ENCODE data around the gene JAM3.

Gene JAM3

DNA sequence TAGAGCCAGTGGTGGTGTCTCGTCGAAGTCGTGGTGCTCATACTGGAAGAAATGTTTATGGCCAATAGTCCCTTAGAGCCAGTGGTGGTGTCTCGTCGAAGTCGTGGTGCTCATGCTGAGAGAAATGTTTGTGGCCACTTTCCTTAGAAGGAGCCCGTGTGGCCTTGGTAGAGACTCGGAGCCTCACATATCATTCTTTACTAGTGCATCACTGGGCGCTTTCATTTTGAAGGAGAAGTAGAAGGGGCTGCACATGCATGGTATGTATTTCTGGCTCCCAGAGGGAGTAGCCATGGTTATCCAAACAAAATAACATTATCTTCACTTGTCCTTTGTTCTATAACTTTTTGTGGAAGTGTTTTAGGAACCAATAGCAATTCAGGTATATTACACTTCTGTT lies 69.5 kb downstream of the JAM3 start:
- no peak for DNase-seq (ENCODE audit: low read depth)

DNA sequence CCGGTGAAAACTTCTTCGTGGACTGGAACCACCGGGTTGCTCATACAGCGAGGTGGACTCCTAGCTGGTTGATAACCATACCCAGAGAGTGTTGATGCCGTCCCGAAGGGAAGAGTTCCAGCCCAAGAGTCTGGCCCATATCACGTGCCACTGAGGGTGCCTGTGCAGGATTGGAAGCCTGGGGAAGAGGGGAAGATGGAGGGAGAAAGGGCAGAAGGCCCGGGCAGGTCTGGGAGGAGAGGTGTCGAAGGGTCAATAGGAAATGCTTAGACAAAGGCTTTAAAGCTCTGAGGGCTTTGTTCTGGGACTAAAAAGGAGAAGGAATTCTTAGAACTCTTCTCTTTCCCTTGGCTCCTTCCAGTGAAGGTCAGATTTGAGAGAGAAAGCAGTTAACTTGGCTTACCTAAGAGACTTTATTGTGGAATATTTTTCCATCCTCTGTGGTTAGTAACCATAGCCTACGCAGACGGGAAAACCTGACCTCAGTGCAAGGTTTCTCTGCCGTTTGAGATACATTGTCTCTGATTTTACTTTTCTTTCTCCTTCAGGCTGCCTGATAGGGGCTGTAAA lies 70.5 kb downstream of the JAM3 start:
- no peak for DNase-seq (ENCODE audit: low read depth)
- H3K4me3 ChIP-seq (ENCODE audit: low read depth, low read length): no peak overlapping the region
- TF ChIP-seq, protein P1, sequence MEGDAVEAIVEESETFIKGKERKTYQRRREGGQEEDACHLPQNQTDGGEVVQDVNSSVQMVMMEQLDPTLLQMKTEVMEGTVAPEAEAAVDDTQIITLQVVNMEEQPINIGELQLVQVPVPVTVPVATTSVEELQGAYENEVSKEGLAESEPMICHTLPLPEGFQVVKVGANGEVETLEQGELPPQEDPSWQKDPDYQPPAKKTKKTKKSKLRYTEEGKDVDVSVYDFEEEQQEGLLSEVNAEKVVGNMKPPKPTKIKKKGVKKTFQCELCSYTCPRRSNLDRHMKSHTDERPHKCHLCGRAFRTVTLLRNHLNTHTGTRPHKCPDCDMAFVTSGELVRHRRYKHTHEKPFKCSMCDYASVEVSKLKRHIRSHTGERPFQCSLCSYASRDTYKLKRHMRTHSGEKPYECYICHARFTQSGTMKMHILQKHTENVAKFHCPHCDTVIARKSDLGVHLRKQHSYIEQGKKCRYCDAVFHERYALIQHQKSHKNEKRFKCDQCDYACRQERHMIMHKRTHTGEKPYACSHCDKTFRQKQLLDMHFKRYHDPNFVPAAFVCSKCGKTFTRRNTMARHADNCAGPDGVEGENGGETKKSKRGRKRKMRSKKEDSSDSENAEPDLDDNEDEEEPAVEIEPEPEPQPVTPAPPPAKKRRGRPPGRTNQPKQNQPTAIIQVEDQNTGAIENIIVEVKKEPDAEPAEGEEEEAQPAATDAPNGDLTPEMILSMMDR (IDR thresholded peaks at IDR 0.05; ENCODE audit: insufficient read depth, low read depth, low read length, missing control alignments): no peak

More for the DNA sequence above, 69.5 kb downstream of the JAM3 start:
- H3K4me3 ChIP-seq (ENCODE audit: low read depth, low read length): no peak overlapping the region
- TF ChIP-seq, protein P1 (IDR thresholded peaks at IDR 0.05; ENCODE audit: insufficient read depth, low read depth, low read length, missing control alignments): no peak

DNA sequence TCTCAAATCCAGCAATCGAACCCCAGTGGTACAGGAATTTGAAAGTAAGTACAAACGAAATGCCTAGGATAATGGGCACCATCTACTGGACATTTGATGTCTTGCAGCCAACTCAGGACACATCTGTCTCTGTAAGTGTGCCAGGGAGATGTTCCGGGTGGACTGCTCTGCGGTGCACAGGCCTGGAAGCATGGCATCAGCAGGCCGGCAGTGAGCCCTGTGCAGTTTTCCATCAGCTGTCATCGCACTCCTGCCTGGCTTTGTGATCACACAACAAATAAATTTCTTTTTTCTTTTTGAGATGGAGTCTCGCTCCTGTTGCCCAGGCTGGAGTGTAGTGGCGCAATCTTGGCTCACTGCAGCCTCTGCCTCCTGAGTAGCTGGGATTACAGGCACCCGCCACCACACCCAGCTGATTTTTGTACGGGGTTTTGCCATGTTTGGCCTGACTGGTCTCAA lies 71.0 kb downstream of the JAM3 start:
- TF ChIP-seq, protein P1 (IDR thresholded peaks at IDR 0.05; ENCODE audit: insufficient read depth, low read depth, low read length, missing control alignments): peak; percentile 74
- DNase-seq (ENCODE audit: low read depth): peak; percentile 66
- no peak overlapping the region for H3K4me3 ChIP-seq (ENCODE audit: low read depth, low read length)

DNA sequence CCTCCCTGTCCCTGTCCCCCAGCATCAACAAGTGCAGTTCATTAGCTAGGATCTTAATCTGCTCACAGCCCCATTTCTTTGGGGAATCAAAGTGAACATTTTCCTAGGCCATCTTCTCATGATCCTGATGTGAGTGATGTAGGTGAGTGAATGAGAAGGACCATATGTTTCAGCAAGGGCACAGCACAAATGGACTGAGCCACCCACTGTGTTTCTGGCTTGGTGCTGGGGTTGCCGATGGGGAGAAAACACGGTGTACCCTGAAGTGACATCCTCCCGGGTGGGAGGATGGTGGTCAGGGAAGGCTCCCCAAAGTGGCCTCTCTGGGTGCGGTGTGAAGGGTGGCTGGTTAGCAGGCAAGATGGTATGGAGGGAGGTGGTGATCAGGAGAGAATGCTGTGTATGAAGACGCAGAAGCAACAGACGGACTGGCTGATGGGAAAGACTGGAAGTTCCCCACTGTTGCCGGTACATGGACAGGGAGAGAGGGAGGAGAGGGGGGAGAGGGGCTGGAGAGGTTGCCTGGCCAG lies 72.2 kb downstream of the JAM3 start:
- no peak overlapping the region for H3K4me3 ChIP-seq (ENCODE audit: low read depth, low read length)

DNA sequence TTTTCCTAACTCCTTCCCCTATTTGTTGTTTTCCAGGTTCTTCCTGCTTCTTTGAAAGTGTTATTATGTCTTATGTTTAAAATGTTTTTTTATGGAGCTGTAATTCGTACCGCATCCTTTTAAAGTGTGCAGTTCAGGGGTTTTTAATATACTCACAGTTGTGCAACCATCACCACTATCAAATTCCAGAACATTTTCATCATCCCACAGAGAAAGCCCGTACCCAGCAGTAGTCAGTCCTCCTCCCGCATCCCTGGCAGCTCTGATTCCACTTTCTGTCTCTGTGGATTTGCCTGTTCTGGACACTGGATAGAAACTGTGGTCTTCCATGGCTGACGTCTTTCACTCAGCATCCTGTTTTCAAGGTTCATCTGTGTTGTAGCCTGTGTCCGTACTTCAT lies 73.7 kb downstream of the JAM3 start:
- H3K4me3 ChIP-seq (ENCODE audit: low read depth, low read length): no peak overlapping the region
- DNase-seq (ENCODE audit: low read depth): no peak
- TF ChIP-seq, protein P1 (IDR thresholded peaks at IDR 0.05; ENCODE audit: insufficient read depth, low read depth, low read length, missing control alignments): no peak

More for the DNA sequence above, 72.2 kb downstream of the JAM3 start:
- no peak for DNase-seq (ENCODE audit: low read depth)
- TF ChIP-seq, protein P1 (IDR thresholded peaks at IDR 0.05; ENCODE audit: insufficient read depth, low read depth, low read length, missing control alignments): no peak

DNA sequence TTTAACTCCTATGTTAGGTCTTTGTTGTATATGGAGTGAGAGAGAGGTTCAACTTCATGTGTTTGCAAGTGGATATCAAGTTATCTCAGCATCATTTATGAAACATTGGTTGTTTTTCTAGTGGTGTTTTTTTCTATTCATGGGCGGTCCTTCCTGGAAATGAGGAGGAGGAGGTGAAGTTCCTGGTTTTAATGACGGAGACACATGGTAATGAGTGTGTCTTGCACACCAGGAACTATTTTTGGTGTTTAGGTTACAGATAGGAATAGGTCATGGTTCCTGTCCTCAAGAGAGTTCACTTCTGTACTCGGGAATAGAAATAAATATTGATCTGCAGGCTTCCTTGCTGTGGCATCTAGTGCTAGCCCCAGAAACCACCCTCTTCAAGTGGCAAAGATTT lies 74.9 kb downstream of the JAM3 start:
- TF ChIP-seq, protein P1 (IDR thresholded peaks at IDR 0.05; ENCODE audit: insufficient read depth, low read depth, low read length, missing control alignments): no peak
- DNase-seq (ENCODE audit: low read depth): no peak
- H3K4me3 ChIP-seq (ENCODE audit: low read depth, low read length): no peak overlapping the region

DNA sequence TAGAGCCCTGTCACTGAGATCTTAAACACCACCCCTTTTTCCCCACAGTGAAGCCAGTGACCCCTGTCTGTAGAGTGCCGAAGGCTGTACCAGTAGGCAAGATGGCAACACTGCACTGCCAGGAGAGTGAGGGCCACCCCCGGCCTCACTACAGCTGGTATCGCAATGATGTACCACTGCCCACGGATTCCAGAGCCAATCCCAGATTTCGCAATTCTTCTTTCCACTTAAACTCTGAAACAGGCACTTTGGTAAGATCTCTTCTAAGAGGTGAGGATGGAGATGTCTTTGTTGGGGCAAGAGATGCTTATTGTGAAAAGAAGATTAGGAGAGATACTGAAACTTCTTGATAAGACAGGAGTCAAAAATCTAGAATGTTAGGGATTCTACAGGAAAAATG lies 75.9 kb downstream of the JAM3 start:
- DNase-seq (ENCODE audit: low read depth): no peak
- no peak overlapping the region for H3K4me3 ChIP-seq (ENCODE audit: low read depth, low read length)

More for the DNA sequence above, 75.9 kb downstream of the JAM3 start:
- TF ChIP-seq, protein P1 (IDR thresholded peaks at IDR 0.05; ENCODE audit: insufficient read depth, low read depth, low read length, missing control alignments): no peak
